PC-3 (cell line): Measurements from ENCODE around the gene IL1RN.

ENCODE experiments used
- CTCF ChIP-seq: fragments of 300-600 bp; sonication (generic); conservative IDR thresholded peaks from 2 replicates; pipeline ENCODE4 v1.5.1; 2017; ENCODE audit warnings: antibody characterized with exemption, low read depth, mild to moderate bottlenecking, low read length
- EZH2 ChIP-seq: fragments of 300-600 bp; sonication (generic); IDR thresholded peaks from one replicate; pipeline ENCODE4 v1.6.1; 2017; ENCODE audit warnings: antibody characterized with exemption, mild to moderate bottlenecking, low read length; ENCODE audit not compliant: unreplicated experiment
- EZH2phosphoT487 ChIP-seq: fragments of 300-600 bp; sonication (generic); IDR thresholded peaks from 2 replicates; pipeline ENCODE4 v1.6.1; 2018; ENCODE audit warnings: mild to moderate bottlenecking, antibody characterized with exemption, low read length, borderline replicate concordance

- TF ChIP-seq EZH2 = no peak
- TF ChIP-seq CTCF = no peak
- TF ChIP-seq EZH2phosphoT487 = no peak
Observed at GRCh38 chr2:113113807-113114206, 13.6 kb upstream of the IL1RN start.
